Sigmoid colon (tissue), 7 donors: ENCODE measurements around the gene LMO1. TPM values are rescaled to one million over a fixed set of nuclear protein-coding genes. Genes with fewer than 3 reads are reported as not detected.

Source experiments
- DNase-seq: peaks from one replicate; pipeline ENCODE4 v3.0.0-alpha.2; 2019
- H3K27ac ChIP-seq, 4 donors: fragments of 200-600 bp; sonication (generic); one replicate each; pipeline ENCODE4 v1.5.1; 2016 to 2019; ENCODE audit warnings: mild to moderate bottlenecking in 1 of 4
- H3K27me3 ChIP-seq, 3 donors: fragments of 200-600 bp; sonication (generic); one replicate each; pipeline ENCODE4 v1.5.1; 2019; ENCODE audit warnings: mild to moderate bottlenecking in 1 of 3
- H3K36me3 ChIP-seq, 4 donors: fragments of 200-600 bp; sonication (generic); one replicate each; pipeline ENCODE4 v1.5.1; 2016 to 2019
- H3K4me1 ChIP-seq, 4 donors: fragments of 200-600 bp; sonication (generic); one replicate each; pipeline ENCODE4 v1.5.1; 2017 to 2019
- H3K4me3 ChIP-seq, 4 donors: fragments of 200-600 bp; sonication (generic); one replicate each; pipeline ENCODE4 v1.5.1; 2017 to 2019; ENCODE audit warnings: mild to moderate bottlenecking in 2 of 4, moderate library complexity in 1 of 4
- H3K9me3 ChIP-seq, 4 donors: fragments of 200-600 bp in 3 of 4; sonication (generic) in 3 of 4; one replicate each; pipeline versions ENCODE4 v1.5.1 to v1.6.1; 2013 to 2019
- EP300 ChIP-seq, 4 donors: sonication (generic); formaldehyde crosslinking; IDR thresholded peaks; one replicate each; pipeline ENCODE4 v1.6.1; 2017; ENCODE audit warnings: antibody characterized with exemption in 4 of 4
- POLR2A ChIP-seq, 2 donors: fragments of 450-650 bp; IDR thresholded peaks; one replicate each; pipeline ENCODE4 v1.6.1; 2016; ENCODE audit warnings: antibody characterized with exemption in 2 of 2, mild to moderate bottlenecking in 2 of 2, moderate library complexity in 2 of 2
- POLR2AphosphoS5 ChIP-seq, 4 donors: sonication (generic); formaldehyde crosslinking; IDR thresholded peaks; one replicate each; pipeline ENCODE4 v1.6.1; 2017; ENCODE audit warnings: antibody characterized with exemption in 4 of 4
- WGBS, 2 donors: extraction: QIAGEN DNeasy Blood & Tissue Kit; methylation state at CpG; one replicate each; pipeline ENCODE4 v1.1.7; 2013; 5-methylcytosine and 5-hydroxymethylcytosine counted together
- intact Hi-C: fragments of 100-400 bp; cut with DNase I; formaldehyde crosslinking; loops from one replicate; pipeline ENCODE4 v1.15.1; 2023
- polyA plus RNA-seq, 3 donors: library from polyadenylated mRNA; stranded (reverse); fragments of 200-250 nt; gene quantifications; one replicate each; pipeline ENCODE4 v1.2.3, GENCODE V29; 2013
- total RNA-seq, 4 donors: library from RNA; depleted of rRNA; stranded (reverse); fragments of >200 nt; gene quantifications; one replicate each; pipeline ENCODE4 v1.1.0, GENCODE V29; 2016
- TF ChIP-seq, protein P1 (sequence below), 4 experiments: fragments of 450-650 bp in 3 of 4; fragments of 200-600 bp in 1 of 4; IDR thresholded peaks; one replicate each; pipeline ENCODE4 v1.5.1; 2016 to 2019; ENCODE audit warnings: antibody characterized with exemption in 4 of 4, mild to moderate bottlenecking in 3 of 4, moderate library complexity in 2 of 4
- donor health status: healthy with polysubstance abuse.
- donor health status: Bipolar disorder and iron deficiency.
- donor health status: healthy.

LMO1 gene
- 1 to 10 TPM in 1 of 4 donors, under 1 TPM in 1, not detected in 2; 0.66 to 1.8 TPM for total RNA-seq
- polyA plus RNA-seq: under 1 TPM in 1 of 3 donors, not detected in 2; 0.04 TPM

DNA sequence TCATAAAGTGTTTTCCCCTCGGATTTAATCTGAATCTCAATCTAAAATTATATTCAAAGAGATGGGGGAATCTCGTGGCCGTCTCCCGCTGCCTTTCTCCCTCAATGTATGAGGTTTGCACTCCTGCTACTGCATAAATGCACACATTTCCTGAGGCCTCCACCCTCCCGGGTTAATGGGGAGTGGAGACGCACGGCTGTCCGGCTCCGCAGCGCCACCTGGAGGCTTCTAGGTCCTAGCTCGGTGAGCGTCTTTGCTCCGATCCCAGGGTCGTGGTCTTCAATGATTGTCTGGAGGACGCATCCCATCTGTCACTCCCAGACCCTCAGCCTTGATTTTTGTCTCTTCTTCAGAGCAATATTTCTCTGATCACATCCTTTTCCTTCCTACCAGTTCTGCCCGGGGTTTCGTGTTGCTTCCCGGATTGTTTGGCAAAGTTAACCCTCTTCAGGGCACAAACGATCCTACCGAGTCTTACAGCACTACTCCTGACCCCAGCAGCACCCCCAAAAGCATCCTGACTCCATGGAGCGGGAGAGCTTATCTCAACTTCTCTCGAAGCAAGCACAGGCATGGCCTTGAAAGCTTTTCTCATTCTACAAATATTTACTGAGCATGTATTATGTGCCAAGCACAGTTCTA, at the start of gene LMO1:
Gene LMO1 (minus strand): TSS at position 110 of the 642 bp plus-strand sequence. CDS start 516 bp downstream, outside the sequence.
- peaks cover 0 to 37% (median 31%) of the 10 kb centered on the region in 4 donors for H3K4me1 ChIP-seq
- WGBS, 2 donors: 2 to 5% methylated on average over 22 of the region's 22 CpGs
- peak within 1 kb of the TSS in 3 of 4 donors; percentile 19 to 63 (median 22) for H3K27ac ChIP-seq
- H3K9me3 ChIP-seq: no peaks in the 10 kb centered on the region
- H3K4me3 ChIP-seq: peak within 1 kb of the TSS; percentile 28 to 57 (median 52)
- intact Hi-C loops: loop anchor here (1.0 to 10.0 kb wide), 3 partner anchors 39 to 259 kb away; no protein-coding TSS in a partner anchor
- no peaks in the 10 kb centered on the region for H3K36me3 ChIP-seq
- TF ChIP-seq, protein P1, sequence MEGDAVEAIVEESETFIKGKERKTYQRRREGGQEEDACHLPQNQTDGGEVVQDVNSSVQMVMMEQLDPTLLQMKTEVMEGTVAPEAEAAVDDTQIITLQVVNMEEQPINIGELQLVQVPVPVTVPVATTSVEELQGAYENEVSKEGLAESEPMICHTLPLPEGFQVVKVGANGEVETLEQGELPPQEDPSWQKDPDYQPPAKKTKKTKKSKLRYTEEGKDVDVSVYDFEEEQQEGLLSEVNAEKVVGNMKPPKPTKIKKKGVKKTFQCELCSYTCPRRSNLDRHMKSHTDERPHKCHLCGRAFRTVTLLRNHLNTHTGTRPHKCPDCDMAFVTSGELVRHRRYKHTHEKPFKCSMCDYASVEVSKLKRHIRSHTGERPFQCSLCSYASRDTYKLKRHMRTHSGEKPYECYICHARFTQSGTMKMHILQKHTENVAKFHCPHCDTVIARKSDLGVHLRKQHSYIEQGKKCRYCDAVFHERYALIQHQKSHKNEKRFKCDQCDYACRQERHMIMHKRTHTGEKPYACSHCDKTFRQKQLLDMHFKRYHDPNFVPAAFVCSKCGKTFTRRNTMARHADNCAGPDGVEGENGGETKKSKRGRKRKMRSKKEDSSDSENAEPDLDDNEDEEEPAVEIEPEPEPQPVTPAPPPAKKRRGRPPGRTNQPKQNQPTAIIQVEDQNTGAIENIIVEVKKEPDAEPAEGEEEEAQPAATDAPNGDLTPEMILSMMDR (IDR thresholded peaks at IDR 0.05): peak; percentile 39 to 85 (median 66)
- TF ChIP-seq EP300 (IDR thresholded peaks at IDR 0.05) (no peak), POLR2A (IDR thresholded peaks at IDR 0.05) (no peak), POLR2AphosphoS5 (IDR thresholded peaks at IDR 0.05) (no peak)
- peaks cover 12 to 46% (median 43%) of the 10 kb centered on the region in 3 donors for H3K27me3 ChIP-seq
- peak; percentile 87 for DNase-seq

DNA sequence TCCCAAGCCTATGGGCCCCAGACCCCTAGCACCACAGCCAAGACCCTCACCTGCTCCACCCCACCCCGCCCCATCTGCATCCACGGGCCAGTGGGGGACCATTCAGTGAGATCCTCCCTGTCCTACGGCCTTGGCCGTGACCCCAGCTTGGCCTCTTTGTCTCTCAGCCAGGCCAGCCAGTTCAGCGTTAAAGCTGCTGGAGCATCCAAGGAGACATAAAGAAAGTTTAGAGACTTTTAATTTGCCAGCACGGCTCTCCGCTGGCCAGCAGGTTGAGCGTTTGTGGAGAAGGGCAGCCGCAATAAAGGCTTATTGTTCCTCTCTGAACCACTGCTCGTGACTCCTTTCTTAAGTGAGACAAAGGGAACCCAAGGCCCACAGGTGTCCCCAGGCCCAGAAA, 49.3 kb upstream of the LMO1 start:
- Histone ChIP-seq H3K4me3 (no peak overlapping the region), H3K27ac (no peak overlapping the region), H3K27me3 (no peaks in the 10 kb centered on the region), H3K36me3 (no peaks in the 10 kb centered on the region), H3K9me3 (no peaks in the 10 kb centered on the region), H3K4me1 (peaks cover 0 to 14% (median 3%) of the 10 kb centered on the region in 4 donors)
- peak; percentile 38 for DNase-seq
- WGBS, 2 donors: 84 to 86% methylated on average over 10 of the region's 10 CpGs
- intact Hi-C loops: no loop called here
- TF ChIP-seq POLR2A (IDR thresholded peaks at IDR 0.05) (no peak), EP300 (IDR thresholded peaks at IDR 0.05) (no peak), POLR2AphosphoS5 (IDR thresholded peaks at IDR 0.05) (no peak)
- TF ChIP-seq, protein P1 (IDR thresholded peaks at IDR 0.05): no peak

DNA sequence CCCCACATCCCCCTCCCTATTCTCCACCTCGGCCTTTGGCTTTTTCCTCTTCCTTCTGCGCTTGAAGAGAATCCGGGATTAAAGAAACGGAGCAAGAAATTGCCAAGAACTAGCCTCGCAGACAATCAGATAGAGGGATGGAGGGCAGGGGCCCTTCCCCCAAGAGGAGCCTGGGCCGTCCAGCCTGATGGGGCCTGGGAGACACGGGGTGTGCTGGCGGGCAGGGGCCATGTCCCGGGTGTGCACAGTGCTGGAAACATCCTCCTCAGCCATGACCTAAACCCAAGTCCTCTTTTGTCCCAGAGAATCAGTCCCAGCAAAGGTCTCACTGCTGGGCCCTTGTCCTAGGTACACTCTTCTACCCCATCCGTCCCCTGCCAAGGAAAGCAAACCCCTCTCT, 47.7 kb upstream of the LMO1 start:
- Histone ChIP-seq H3K36me3 (no peaks in the 10 kb centered on the region), H3K4me1 (peaks cover 0 to 14% (median 3%) of the 10 kb centered on the region in 4 donors), H3K4me3 (no peak overlapping the region), H3K27ac (no peak overlapping the region), H3K27me3 (no peaks in the 10 kb centered on the region), H3K9me3 (no peaks in the 10 kb centered on the region)
- DNase-seq: peak; percentile 42
- WGBS, 2 donors: 76 to 82% methylated on average over 10 of the region's 10 CpGs
- TF ChIP-seq, protein P1 (IDR thresholded peaks at IDR 0.05): no peak
- no peak for TF ChIP-seq EP300 (IDR thresholded peaks at IDR 0.05)
- TF ChIP-seq POLR2A (IDR thresholded peaks at IDR 0.05): no peak
- TF ChIP-seq POLR2AphosphoS5 (IDR thresholded peaks at IDR 0.05): no peak
- intact Hi-C loops: no loop called here

DNA sequence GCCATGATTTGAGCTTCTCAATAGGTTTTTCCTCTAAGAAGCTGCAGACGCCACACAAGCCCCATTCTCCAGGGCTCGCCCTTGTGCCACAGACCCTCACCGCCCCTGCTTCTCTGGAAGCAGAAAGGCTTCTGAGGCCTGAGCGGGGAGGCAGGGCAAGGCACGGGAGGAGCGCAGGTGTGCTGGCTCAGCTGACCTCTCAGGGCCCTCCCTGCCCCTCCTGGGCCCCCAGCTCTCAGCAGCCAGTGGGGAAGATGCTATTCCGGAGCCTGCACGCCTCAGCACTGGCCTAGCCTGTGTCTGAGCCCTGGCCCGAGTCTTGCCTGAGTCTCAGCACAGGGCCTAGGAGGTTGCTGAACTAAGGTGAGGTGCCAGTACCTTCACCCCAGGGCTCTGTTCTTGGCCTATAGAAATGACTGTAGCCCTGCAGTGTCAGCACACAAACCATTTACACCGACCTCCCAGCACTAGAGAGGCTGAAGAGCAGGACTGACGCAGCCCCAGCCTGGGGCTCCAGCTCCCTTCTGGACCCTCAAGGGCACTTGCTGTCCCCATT, 47.1 kb upstream of the LMO1 start:
- H3K9me3 ChIP-seq: no peaks in the 10 kb centered on the region
- H3K27ac ChIP-seq: no peak overlapping the region
- intact Hi-C loops: no loop called here
- H3K27me3 ChIP-seq: no peaks in the 10 kb centered on the region
- H3K4me3 ChIP-seq: no peak overlapping the region
- H3K36me3 ChIP-seq: no peaks in the 10 kb centered on the region
- 86 to 89% methylated on average over 11 of the region's 11 CpGs for WGBS, 2 donors
- peak; percentile 39 for DNase-seq
- H3K4me1 ChIP-seq: peaks cover 0 to 11% (median 1%) of the 10 kb centered on the region in 4 donors
- TF ChIP-seq POLR2AphosphoS5 (IDR thresholded peaks at IDR 0.05) (no peak), EP300 (IDR thresholded peaks at IDR 0.05) (no peak), POLR2A (IDR thresholded peaks at IDR 0.05) (no peak)
- TF ChIP-seq, protein P1 (IDR thresholded peaks at IDR 0.05): no peak
